Erythroblast (primary cell): ENCODE measurements around the gene BABAM2.

Experiments
- GATA1 ChIP-seq: IDR thresholded peaks from 2 replicates; pipeline ENCODE4 v1.6.1; 2011; ENCODE audit warnings: low read depth, mild to moderate bottlenecking, control low read depth, low read length, moderate library complexity
- POLR2A ChIP-seq: IDR thresholded peaks from 2 replicates; pipeline ENCODE4 v1.6.1; 2011; ENCODE audit warnings: mild to moderate bottlenecking, low read length

- TF ChIP-seq POLR2A, result no peak
- TF ChIP-seq GATA1, result no peak
These were observed 459.1 kb downstream of the BABAM2 start for GRCh38 chr2:28349546-28350165.
